ENCODE results near the gene MAML3. TPM values are rescaled to one million over a fixed set of nuclear protein-coding genes. Genes with fewer than 3 reads are reported as not detected.

MAML3 gene
- total RNA-seq, 4 donors from 2014 or later, result 2.4 to 50.5 (median 17.8) TPM

GRCh38 chr4:139899346-139899745, 254.6 kb downstream of the MAML3 start:
- Histone ChIP-seq H3K36me3 (no peaks in the 10 kb centered on the region), H3K27me3 (no peaks in the 10 kb centered on the region), H3K9me3 (no peaks in the 10 kb centered on the region), H3K4me3 (no peak overlapping the region), H3K4me1 (peaks cover 0 to 5% of the 10 kb centered on the region in 2 donors), H3K27ac (no peak overlapping the region)
- no peak for DNase-seq
- TF ChIP-seq CTCF (IDR thresholded peaks at IDR 0.05), result no peak
- TF ChIP-seq POLR2A (IDR thresholded peaks at IDR 0.05), result no peak
- intact Hi-C loops (cut with DNase I; ENCODE audit: low total_unique reads), result no loop called here

GRCh38 chr4:139898293-139898692, 255.7 kb downstream of the MAML3 start:
- H3K4me3 ChIP-seq, result no peak overlapping the region
- H3K27ac ChIP-seq, result no peak overlapping the region
- H3K36me3 ChIP-seq, result no peaks in the 10 kb centered on the region
- no peak for DNase-seq
- no peaks in the 10 kb centered on the region for H3K27me3 ChIP-seq
- no peak for TF ChIP-seq POLR2A (IDR thresholded peaks at IDR 0.05)
- TF ChIP-seq CTCF (IDR thresholded peaks at IDR 0.05), result no peak
- intact Hi-C loops (cut with DNase I; ENCODE audit: low total_unique reads), result no loop called here
- H3K4me1 ChIP-seq, result peaks cover 0 to 4% of the 10 kb centered on the region in 2 donors
- H3K9me3 ChIP-seq, result no peaks in the 10 kb centered on the region

- H3K4me1 ChIP-seq, result no peaks in the 10 kb centered on the region
- no peaks in the 10 kb centered on the region for H3K9me3 ChIP-seq
- no peak for TF ChIP-seq POLR2A (IDR thresholded peaks at IDR 0.05)
- TF ChIP-seq CTCF (IDR thresholded peaks at IDR 0.05), result no peak
- intact Hi-C loops (cut with DNase I; ENCODE audit: low total_unique reads), result no loop called here
- DNase-seq, result no peak
- H3K4me3 ChIP-seq, result no peak overlapping the region
- H3K27ac ChIP-seq, result no peak overlapping the region
- H3K36me3 ChIP-seq, result no peaks in the 10 kb centered on the region
- H3K27me3 ChIP-seq, result no peaks in the 10 kb centered on the region
These were observed 257.8 kb downstream of the MAML3 start for GRCh38 chr4:139896091-139896604.

- Histone ChIP-seq H3K4me3 (no peak overlapping the region), H3K36me3 (no peaks in the 10 kb centered on the region), H3K27me3 (no peaks in the 10 kb centered on the region), H3K27ac (no peak overlapping the region), H3K9me3 (no peaks in the 10 kb centered on the region), H3K4me1 (no peaks in the 10 kb centered on the region)
- intact Hi-C loops (cut with DNase I; ENCODE audit: low total_unique reads), result no loop called here
- DNase-seq, result no peak
- TF ChIP-seq POLR2A (IDR thresholded peaks at IDR 0.05), result no peak
- no peak for TF ChIP-seq CTCF (IDR thresholded peaks at IDR 0.05)
These were observed 260.2 kb downstream of the MAML3 start for GRCh38 chr4:139893801-139894200.

- Histone ChIP-seq H3K36me3 (no peaks in the 10 kb centered on the region), H3K27ac (no peak overlapping the region), H3K4me1 (no peaks in the 10 kb centered on the region), H3K9me3 (no peaks in the 10 kb centered on the region), H3K27me3 (no peaks in the 10 kb centered on the region), H3K4me3 (no peak overlapping the region)
- no peak for DNase-seq
- intact Hi-C loops (cut with DNase I; ENCODE audit: low total_unique reads), result no loop called here
- TF ChIP-seq CTCF (IDR thresholded peaks at IDR 0.05), result no peak
- no peak for TF ChIP-seq POLR2A (IDR thresholded peaks at IDR 0.05)
These were observed 260.8 kb downstream of the MAML3 start for GRCh38 chr4:139892973-139893736.

Data from uterus (tissue), 4 donors.